Right ventricle myocardium superior (tissue), 1 donor: ENCODE data around the gene SNRPE. TPM values are rescaled to one million over a fixed set of nuclear protein-coding genes. Genes with fewer than 3 reads are reported as not detected.

ENCODE experiments used
- total RNA-seq: library from RNA; stranded (reverse); fragmentation: NEBNext Ultra II Directional; extraction: Animal tissue kit (Norgen Biotek cat#: 25700); gene quantifications from one replicate; pipeline ENCODE4 v1.2.1, GENCODE V29; 2021
- donor health status: DM: no; HTN: yes; CAD: no; lungs with severe emphysema.

The SNRPE gene
- total RNA-seq, 1 donor from 2014 or later, result 51.4 TPM

Other genes with a start within 250 kb of the SNRPE start
- gene ATP2B4, start 234.8 kb upstream of the SNRPE start, total RNA-seq, result 62.9 TPM
- 0.24 TPM for gene LAX1, start 96.4 kb upstream of the SNRPE start, total RNA-seq
- 12.3 TPM for gene ZBED6, start 66.0 kb upstream of the SNRPE start, total RNA-seq
- 49.2 TPM for gene ZC3H11A, start 66.0 kb upstream of the SNRPE start, total RNA-seq
- 12.4 TPM for gene SOX13, start 211.5 kb downstream of the SNRPE start, total RNA-seq